ENCODE results near the gene XK.
"Not testable (repeated sequence)": the region's sequence is repeated elsewhere in the genome, so short reads cannot be mapped to it uniquely, and the experiment has no call there.

The XK gene

DNA sequence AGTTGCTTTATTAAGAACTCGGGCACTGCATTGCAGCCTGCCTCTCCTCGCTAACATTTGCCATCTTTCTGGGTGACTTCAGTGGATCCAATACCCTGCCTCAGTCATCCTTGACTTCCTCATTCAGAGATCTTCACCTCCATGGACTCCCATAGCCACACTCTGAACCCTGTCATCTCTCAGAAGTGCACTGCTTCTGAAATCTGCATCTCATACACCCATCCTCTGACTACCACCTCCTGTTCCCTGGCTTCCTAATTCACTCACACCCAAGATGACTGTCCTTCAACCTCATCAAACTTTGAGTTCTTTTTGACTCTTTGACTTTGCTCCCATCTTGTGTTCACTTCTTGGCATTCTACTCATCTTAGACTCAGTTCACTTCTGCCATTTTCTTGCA, 68.9 kb downstream of the XK start:
- no peak for DNase-seq (ENCODE audit: low spot score)

DNA sequence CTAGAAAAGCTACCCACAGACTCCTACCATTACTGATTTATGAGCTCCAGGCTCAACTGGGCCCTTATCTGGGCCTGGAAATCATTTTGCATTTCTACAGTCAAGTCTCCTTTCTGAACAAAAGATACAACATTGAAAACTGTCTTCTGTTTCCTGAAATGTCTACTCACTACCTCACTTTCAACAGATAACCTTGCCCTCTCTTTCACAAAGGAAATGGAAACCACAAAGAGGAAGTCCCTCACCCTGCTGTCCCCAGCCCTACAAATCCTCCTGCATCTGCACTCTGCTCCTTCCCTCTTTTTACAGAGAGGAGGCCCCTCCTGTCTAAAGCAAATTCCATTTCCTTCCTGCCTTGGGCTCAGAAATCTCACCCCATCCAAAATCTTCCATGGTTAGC, 69.4 kb downstream of the XK start:
- peak; percentile 45 for DNase-seq (ENCODE audit: low spot score)

DNA sequence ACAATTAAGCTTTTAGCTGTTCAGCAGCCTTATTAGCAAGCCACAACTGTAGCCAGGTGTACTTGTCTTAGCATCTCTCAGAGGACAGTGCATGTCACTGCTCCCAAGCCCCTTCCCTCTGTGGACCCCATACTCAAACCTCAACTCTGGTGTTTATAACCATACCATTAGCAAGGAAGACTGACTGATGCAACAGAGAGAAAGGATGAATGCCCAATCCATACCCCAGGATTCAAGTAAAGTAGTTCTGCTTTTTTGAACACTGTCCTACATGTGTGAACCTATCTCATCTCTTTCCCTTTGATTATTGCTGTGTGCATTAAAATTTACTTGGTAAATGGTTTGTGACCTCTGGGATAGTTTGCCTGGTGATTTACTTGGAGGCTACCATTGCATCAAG, 71.5 kb downstream of the XK start:
- DNase-seq (ENCODE audit: low spot score), result no peak

DNA sequence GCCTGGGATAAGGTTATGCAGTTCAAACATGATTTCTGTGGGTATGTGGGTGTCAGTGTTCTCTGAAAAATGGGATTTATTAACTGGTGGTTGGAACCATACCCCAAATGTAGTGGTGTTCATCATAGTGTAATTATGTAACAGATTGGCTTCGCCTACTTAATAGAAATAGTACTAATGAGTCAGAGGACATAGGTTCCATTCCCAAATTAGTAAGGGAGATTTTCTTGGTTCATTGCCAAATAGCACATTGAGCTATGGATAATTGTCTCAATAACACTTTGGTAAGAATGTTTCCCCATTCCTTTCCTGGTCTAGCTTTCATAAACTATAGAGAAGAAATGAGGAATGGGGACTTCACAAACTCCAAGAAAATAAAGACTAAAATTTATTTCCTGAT, 73.8 kb downstream of the XK start:
- DNase-seq (ENCODE audit: low spot score), result no peak

DNA sequence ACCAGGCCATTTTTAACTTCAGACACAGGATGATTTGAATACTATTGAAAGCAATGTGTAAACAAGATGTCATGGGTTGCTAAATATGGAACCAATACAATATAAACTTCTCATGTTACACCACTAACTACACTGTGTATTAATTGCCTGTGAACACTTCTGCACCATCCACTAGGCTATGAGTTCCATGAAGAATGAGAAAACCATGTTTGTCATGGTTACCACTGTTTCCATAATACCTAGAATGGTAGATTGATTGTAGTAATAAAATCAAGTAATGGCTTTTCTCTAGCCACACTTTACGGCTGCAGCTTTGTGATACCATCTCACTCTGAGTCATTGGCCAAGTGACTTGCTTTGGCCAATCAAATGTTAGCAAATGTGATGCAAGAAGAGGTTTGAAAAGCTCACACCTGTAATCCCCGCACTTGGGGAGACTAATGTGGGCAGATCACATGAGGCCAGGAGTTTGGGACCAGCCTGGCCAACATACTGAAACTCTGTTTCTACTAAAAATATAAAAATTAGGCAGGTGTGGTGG, 74.4 kb downstream of the XK start:
- no peak for DNase-seq (ENCODE audit: low spot score)

DNA sequence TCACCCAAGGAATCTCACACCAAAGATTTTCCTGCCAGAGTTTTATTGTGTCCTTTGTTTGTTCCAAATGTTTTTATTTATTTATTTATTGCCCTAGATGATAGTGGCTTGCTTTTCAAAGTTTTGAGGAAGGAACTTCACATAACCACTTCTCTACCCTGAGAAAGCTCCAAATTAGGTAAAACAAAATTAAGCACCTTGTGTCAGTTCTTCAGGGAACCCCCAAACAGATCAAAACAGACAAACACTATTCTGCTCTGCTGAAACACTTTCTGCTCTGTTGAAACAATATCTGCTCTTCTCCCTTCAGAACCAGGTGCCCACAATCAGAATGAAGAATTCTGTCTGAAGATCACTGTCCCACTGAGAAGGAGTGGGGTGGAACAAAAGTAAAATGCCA, 77.8 kb downstream of the XK start:
- DNase-seq (ENCODE audit: low spot score), result no peak

DNA sequence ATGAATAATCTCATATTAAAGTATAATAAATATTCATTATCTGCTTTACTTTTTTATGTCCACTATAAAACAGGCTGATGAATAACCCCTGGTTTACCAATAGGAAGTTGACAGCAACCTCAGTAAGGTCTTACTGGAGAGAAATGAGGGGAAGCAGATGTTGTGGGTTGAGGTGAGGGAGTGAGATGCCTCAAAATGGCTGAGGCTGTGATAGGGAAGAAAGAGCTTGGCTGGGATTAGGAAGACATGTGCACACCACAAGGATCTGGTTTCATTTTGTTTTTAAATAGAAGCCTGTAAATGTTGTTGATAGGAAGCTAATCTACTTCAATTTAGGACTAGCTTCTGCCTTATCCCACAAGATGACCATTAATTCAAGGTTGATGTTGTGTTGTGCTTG, 79.9 kb downstream of the XK start:
- DNase-seq (ENCODE audit: low spot score), result no peak

DNA sequence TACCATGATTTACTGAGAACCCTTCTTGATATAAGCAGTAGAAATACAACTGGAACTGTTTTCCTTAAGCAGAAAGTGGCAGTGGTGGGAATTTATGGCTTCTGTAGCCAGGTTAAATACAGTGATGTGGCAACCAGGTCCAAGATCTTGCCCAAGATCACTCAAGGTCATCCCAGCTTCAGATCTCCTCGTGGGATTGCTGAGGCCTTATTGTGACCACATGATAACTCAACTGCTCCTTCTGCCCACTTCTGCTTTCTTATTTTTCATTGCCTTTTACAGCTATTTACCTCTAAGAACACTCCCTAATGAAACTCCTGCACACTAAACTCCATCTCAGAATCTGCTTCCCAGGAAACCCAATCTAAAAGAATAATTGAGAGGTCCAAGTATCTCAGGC, 81.8 kb downstream of the XK start:
- no peak for DNase-seq (ENCODE audit: low spot score)

DNA sequence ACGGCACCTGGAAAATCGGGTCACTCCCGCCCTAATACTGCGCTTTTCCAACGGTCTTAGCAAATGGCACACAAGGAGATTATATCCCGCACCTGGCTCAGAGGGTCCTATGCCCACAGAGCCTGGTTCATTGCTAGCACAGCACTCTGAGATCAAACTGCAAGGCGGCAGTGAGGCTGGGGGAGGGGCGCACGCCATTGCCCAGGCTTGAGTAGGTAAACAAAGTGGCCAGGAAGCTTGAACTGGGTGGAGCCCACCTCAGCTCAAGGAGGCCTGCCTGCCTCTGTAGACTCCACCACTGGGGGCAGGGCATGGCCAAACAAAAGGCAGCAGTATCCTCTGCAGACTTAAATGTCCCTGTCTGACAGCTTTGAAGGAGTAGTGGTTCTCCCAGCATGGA, 83.3 kb downstream of the XK start:
- DNase-seq (ENCODE audit: low spot score), result not testable (repeated sequence)

DNA sequence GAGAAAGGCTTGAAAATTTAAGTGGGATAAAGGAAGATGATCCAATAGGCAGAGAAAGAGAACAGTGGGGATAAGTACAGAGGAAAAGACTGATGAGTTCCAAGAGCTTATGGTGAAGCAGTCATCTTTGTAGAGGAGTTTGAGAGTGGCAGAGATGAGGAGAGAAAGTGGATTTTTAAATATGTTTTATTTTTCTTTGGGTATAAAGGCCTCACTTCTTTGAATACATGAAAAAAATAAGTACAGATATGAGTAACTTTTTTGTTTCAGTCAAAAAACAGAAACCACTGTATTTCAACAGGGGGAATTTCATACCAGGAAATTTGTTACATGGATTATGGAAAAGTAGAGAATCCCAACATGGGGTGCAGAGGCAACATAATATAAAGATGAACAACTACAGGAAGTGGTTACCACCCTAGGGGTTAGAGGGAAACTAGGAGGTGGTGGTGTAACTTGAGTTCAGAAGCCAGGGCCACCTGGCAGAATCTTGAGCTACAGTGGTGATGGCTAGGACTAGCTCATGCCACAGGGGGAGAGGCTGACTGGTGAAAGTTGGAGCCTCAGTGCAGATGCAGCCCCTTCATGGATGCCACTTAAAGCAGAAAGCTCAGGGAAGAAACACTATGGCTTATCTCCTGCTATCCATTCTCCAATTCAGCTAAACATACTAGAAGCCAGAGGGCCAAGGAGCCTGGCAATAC, 90.8 kb downstream of the XK start:
- DNase-seq (ENCODE audit: low spot score), result no peak

DNA sequence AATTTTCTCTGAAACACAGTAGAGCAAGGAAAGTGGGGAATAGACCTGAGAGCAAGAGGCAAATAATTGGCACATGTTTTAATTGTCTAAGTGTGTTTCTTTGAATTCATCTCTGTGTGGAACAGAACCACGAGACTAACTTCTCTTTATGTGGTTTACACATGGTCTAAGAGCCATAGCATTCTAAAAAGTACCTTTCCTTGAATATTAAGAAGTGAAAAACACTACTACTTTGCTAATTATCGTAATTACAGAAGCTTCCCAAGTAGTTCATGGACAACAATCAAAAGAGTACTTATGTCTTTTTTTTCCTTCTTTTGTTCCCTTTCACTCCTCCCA, 91.4 kb downstream of the XK start:
- DNase-seq (ENCODE audit: low spot score), result no peak

DNA sequence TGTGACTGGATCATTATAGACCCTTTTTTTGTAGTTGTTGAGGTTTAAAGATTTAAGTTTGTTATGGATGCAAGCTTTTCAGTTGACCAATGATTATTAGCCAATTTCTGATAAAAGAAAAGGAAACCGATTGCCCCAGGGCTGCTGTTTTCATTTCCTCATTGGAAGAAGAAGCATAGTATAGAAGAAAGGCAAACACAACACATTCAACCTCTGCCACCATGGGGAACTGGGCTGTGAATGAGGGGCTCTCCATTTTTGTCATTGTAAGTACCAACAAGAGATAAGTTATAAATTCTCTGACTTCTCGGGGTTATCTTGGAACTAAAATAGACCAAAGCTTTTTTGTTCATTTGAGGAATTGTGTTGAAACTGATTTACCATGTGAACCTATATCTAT, 94.3 kb downstream of the XK start, which contains the start of gene CYBB:
Gene CYBB, plus strand, starts transcription at position 203 of the 400 bp plus-strand sequence. Its CDS starts 19 bp downstream, at position 222.
- DNase-seq (ENCODE audit: low spot score), result no peak

DNA sequence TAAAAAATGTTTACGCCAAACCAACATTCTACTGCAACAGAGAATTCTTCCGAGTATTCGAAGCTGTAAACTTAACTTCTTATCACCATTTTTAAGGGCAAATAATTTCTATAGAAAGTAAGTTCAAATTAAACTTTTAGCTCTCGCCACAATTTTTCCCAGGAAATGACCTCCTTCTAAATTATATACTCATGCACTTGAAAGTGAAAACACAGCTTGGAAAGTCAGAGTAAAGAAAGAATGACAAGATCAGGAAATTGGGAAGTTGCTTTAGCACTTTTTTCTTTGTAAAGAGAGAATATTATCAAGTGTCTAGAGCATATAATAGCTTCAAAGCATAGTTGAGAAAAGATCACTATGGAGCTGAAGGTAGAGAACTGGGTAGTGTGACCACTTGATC, 95.5 kb downstream of the XK start:
- no peak for DNase-seq (ENCODE audit: low spot score)
